ENCODE results near the gene VPS52.

The VPS52 gene

DNA sequence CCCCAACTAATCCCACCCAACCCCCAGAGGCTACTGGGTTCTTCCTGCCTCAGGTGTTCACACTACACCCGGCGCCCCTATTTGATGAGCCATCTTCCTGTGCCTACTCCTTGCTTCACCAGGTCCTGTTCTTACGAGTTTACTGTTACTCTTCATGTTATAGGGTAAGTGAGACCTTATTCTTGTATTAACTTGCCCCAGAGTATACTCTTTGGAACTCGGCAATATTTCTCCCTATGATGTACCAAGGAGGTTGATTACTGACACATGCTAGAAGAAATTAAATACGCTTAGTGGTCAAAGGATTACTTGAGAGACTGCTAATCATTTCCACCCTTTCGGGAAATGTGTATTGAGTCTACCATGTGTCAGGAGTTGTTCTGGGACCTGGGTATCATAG lies 54.4 kb downstream of the VPS52 start:
- TF ChIP-seq, protein P1, sequence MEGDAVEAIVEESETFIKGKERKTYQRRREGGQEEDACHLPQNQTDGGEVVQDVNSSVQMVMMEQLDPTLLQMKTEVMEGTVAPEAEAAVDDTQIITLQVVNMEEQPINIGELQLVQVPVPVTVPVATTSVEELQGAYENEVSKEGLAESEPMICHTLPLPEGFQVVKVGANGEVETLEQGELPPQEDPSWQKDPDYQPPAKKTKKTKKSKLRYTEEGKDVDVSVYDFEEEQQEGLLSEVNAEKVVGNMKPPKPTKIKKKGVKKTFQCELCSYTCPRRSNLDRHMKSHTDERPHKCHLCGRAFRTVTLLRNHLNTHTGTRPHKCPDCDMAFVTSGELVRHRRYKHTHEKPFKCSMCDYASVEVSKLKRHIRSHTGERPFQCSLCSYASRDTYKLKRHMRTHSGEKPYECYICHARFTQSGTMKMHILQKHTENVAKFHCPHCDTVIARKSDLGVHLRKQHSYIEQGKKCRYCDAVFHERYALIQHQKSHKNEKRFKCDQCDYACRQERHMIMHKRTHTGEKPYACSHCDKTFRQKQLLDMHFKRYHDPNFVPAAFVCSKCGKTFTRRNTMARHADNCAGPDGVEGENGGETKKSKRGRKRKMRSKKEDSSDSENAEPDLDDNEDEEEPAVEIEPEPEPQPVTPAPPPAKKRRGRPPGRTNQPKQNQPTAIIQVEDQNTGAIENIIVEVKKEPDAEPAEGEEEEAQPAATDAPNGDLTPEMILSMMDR (conservative IDR thresholded peaks at IDR 0.05; ENCODE audit: low read length) = no peak
- H3K4me3 ChIP-seq (ENCODE audit: low read length) = no peak overlapping the region
- no peak for DNase-seq (ENCODE audit: low read depth)

DNA sequence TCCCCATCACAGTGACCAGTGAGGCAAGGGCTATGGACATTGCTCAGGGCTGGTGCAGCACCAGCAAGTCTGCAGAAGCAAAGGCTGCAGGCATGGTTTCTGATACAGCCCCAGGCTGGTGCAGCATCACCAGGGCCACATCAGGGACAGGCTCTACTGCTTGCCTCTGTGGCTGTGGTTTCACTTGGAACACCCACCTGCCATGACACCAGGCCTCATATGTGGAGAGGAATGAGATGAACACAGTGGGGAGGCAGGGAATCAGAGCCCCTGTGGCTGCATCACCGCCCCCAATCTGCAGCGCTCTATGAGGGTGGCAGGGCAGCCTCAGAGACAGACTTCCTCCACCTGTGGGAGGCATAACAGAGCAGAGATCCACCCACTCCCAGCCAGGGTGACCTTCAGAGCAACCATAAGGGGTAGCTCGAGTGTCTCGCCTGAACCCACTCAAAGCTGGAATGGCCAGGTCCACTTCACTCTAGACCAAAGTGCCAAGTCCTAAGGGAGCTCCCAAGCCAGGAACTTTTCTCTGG lies 55.5 kb downstream of the VPS52 start:
- no peak overlapping the region for H3K4me3 ChIP-seq (ENCODE audit: low read length)
- TF ChIP-seq, protein P1 (conservative IDR thresholded peaks at IDR 0.05; ENCODE audit: low read length) = no peak

DNA sequence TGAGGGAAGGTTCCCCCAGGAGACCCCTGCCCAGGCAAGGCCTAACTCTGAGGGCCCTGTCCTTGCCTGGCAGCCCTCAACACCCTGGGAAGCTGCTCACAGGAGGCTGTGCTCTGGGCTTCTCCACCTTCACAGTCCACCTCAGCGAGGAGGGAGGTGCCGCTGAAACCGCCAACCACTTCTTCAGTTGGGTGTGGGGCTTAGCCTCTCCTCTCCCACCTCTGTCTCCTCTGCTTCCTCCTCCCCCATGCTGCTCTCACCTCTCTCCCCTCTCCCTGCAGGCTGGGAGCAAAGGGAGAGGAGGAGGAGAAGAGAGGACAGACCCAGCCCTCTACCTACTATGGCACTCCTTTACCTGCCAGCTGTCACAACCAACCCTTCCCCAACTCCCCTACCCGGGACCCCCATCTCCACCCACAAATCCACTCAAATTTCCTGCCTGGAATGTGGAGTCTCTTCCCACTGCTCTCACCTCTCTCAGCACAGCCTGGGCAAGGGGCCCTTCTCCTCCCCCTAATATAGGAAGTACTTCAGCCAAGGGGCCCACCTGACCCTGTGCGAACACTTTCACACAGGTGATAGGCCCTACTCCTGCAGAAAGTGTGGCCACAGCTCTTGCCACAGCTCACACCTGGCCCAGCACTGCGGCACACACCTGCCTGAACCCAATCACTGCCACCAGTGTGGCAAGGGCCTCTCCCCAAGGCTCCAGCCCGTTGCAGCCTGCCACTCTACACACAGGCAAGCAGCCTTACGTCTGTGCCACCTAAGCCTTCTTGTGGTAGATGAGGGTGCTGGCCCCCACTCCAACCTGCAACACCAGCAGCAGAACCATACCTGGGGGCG lies 56.2 kb downstream of the VPS52 start:
- TF ChIP-seq, protein P1 (conservative IDR thresholded peaks at IDR 0.05; ENCODE audit: low read length) = no peak
- DNase-seq (ENCODE audit: low read depth) = no peak
- H3K4me3 ChIP-seq (ENCODE audit: low read length) = no peak overlapping the region

More for the DNA sequence above, 55.5 kb downstream of the VPS52 start:
- no peak for DNase-seq (ENCODE audit: low read depth)

DNA sequence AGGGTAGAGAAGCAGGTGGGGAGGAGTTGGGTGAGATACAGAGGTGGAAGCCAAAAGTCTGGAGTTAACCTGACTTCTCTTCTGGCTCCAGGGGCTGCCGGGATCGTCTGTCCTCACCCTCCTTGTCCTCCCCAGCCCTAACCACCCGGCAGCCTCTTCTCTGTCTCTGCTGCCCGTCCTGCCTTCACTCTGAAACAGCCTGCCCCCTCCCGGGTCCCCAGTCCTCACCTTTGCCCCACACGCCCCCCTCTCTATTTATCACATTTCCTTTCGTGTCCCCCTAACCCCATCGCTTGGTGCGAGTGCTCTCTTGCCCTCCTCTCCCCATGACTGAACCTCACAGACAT lies 57.7 kb downstream of the VPS52 start:
- peak overlapping the region; percentile 68 for H3K4me3 ChIP-seq (ENCODE audit: low read length)
- DNase-seq (ENCODE audit: low read depth) = no peak
- TF ChIP-seq, protein P1 (conservative IDR thresholded peaks at IDR 0.05; ENCODE audit: low read length) = no peak

DNA sequence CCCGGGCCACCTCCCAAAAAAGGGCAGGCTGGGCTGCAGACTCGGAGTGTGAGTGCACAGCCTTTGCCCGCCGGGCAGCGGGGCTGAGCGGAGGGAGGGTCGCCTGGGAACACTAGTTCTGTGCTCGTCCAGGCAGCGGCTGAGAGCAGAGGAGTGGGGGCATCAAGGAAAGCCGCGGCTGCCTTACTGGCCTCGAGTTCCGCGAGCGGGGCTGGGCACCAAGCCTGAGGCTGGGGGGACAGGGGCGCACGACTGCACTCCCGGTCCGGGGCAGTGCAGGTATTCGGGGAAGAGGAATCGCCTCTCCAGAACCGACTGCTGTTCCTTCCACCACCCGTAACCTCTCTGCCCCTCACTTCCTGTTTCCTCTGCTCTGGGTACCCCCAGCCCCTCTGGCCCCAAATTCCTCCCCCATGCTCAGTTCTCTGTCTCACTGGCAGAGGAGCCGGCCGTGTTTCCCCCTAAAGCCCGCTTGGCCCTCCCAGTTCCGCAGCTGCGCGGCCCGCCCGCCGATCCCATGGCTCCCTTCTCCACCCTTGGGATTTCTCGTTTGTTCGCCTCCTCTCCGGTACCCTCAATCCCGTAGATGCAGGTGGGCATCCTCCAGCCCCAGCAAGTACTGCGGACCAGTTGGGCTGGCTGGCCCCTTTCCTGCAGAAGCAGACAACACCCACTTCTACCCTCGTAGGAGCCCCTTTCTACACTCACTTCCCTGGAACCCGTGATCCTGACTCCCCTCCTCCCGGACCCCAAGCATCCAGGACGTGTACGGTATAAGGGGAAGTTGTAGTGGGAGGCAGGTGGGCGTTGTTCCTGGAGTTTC lies 58.3 kb downstream of the VPS52 start:
- TF ChIP-seq, protein P1 (conservative IDR thresholded peaks at IDR 0.05; ENCODE audit: low read length) = no peak
- no peak for DNase-seq (ENCODE audit: low read depth)
- peak overlapping the region; percentile 68 for H3K4me3 ChIP-seq (ENCODE audit: low read length)

DNA sequence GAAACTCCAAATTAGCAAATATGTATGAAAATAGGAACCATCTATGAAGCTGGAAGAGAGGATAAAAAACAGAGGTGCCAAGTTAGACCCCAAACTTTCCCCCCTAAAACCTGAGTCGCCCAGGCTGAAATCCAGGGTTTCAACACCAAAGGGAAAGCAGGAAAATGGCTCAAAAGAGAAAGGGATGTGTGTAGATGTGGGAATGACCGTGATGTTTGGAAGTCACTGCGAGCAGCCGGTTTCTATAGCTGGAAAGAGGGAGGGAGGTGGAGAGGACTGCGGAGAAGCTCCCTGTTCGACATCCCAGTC lies 58.9 kb downstream of the VPS52 start:
- peak; percentile 16 for DNase-seq (ENCODE audit: low read depth)
- peak overlapping the region; percentile 68 for H3K4me3 ChIP-seq (ENCODE audit: low read length)
- TF ChIP-seq, protein P1 (conservative IDR thresholded peaks at IDR 0.05; ENCODE audit: low read length) = no peak
